A549 (cell line): ENCODE data around the gene SEC24D.

Experiments
- JUNB ChIP-seq: fragments of >200 bp; sonication (Bioruptor Twin); formaldehyde crosslinking; IDR thresholded peaks from 2 replicates; pipeline ENCODE4 v1.6.1; 2016
- POLR2A ChIP-seq: IDR thresholded peaks from 2 replicates; pipeline ENCODE4 v1.6.1; 2012; ENCODE audit warnings: mild to moderate bottlenecking, low read length
- TF ChIP-seq, protein P1 (sequence below): fragments of >200 bp; sonication (Bioruptor Twin); formaldehyde crosslinking; IDR thresholded peaks from 3 replicates; pipeline ENCODE4 v1.5.1; 2016
- TF ChIP-seq, protein P2 (sequence below): fragments of 150-350 bp; IDR thresholded peaks from 2 replicates; pipeline ENCODE4 v1.6.1; 2014; ENCODE audit warnings: low read depth, mild to moderate bottlenecking, low read length

GRCh38 chr4:118833192-118833820 lies 2.6 kb downstream of the SEC24D start:
- TF ChIP-seq JUNB (no peak), POLR2A (no peak)
- TF ChIP-seq, protein P1, sequence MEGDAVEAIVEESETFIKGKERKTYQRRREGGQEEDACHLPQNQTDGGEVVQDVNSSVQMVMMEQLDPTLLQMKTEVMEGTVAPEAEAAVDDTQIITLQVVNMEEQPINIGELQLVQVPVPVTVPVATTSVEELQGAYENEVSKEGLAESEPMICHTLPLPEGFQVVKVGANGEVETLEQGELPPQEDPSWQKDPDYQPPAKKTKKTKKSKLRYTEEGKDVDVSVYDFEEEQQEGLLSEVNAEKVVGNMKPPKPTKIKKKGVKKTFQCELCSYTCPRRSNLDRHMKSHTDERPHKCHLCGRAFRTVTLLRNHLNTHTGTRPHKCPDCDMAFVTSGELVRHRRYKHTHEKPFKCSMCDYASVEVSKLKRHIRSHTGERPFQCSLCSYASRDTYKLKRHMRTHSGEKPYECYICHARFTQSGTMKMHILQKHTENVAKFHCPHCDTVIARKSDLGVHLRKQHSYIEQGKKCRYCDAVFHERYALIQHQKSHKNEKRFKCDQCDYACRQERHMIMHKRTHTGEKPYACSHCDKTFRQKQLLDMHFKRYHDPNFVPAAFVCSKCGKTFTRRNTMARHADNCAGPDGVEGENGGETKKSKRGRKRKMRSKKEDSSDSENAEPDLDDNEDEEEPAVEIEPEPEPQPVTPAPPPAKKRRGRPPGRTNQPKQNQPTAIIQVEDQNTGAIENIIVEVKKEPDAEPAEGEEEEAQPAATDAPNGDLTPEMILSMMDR = no peak
- TF ChIP-seq, protein P2, sequence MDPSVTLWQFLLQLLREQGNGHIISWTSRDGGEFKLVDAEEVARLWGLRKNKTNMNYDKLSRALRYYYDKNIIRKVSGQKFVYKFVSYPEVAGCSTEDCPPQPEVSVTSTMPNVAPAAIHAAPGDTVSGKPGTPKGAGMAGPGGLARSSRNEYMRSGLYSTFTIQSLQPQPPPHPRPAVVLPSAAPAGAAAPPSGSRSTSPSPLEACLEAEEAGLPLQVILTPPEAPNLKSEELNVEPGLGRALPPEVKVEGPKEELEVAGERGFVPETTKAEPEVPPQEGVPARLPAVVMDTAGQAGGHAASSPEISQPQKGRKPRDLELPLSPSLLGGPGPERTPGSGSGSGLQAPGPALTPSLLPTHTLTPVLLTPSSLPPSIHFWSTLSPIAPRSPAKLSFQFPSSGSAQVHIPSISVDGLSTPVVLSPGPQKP = no peak
